ENCODE results near the gene CNTROB.
A peak's percentile ranks its signal among the peaks of the same experiment; 100 is the strongest.

CNTROB gene

GRCh38 chr17:7987112-7987893 is 55.3 kb downstream of the CNTROB start:
- no peak for DNase-seq

GRCh38 chr17:7988750-7989178 is 56.8 kb downstream of the CNTROB start:
- DNase-seq = no peak

GRCh38 chr17:7989781-7990655 is 58.0 kb downstream of the CNTROB start:
- DNase-seq = peak; percentile 94 to 97 (median 96)

- no peak for DNase-seq
Observed at GRCh38 chr17:7992516-7992915, 60.5 kb downstream of the CNTROB start.

- no peak for DNase-seq
Observed at GRCh38 chr17:7992924-7993323, 60.9 kb downstream of the CNTROB start.

GRCh38 chr17:7993972-7994589 is 62.1 kb downstream of the CNTROB start:
- DNase-seq = no peak

GRCh38 chr17:7995724-7996123 is 63.7 kb downstream of the CNTROB start:
- no peak for DNase-seq

- DNase-seq = peak in 2 of 4 experiments; percentile 7 to 24
Observed at GRCh38 chr17:7997186-7997585, 65.2 kb downstream of the CNTROB start.

Data from activated naive CD4-positive, alpha-beta T cell (primary cell).